Stimulated activated CD4-positive, alpha-beta T cell treated with anti-CD3 and anti-CD28 coated beads, Interleukin-15, amount 100 ng/mL, for 48 hours (primary cell): Measurements from ENCODE around the gene CHIC2.

Experiments used
- DNase-seq, 2 donors: peaks; one replicate each; pipeline ENCODE4 v3.0.0-alpha.2; 2020; ENCODE audit warnings: low read depth in 2 of 2

CHIC2 gene

GRCh38 chr4:54006755-54007154 lies 57.6 kb downstream of the CHIC2 start:
- DNase-seq, result no peak

- no peak for DNase-seq
These were observed 58.9 kb downstream of the CHIC2 start for GRCh38 chr4:54005475-54005874.

- no peak for DNase-seq
These were observed 59.9 kb downstream of the CHIC2 start for GRCh38 chr4:54004463-54004862.

- no peak for DNase-seq
These were observed 62.6 kb downstream of the CHIC2 start for GRCh38 chr4:54001668-54002365.

GRCh38 chr4:53997898-53998297 lies 66.5 kb downstream of the CHIC2 start:
- DNase-seq, result no peak

GRCh38 chr4:53994382-53995102 lies 69.9 kb downstream of the CHIC2 start:
- no peak for DNase-seq

GRCh38 chr4:53992785-53993184 lies 71.6 kb downstream of the CHIC2 start:
- no peak for DNase-seq

- no peak for DNase-seq
These were observed 72.6 kb downstream of the CHIC2 start for GRCh38 chr4:53991821-53992220.

- no peak for DNase-seq
These were observed 73.8 kb downstream of the CHIC2 start for GRCh38 chr4:53990641-53991040.

GRCh38 chr4:53987761-53988171 lies 76.6 kb downstream of the CHIC2 start:
- no peak for DNase-seq

- DNase-seq, result no peak
These were observed 78.3 kb downstream of the CHIC2 start for GRCh38 chr4:53986062-53986461.

- DNase-seq, result no peak
These were observed 82.8 kb downstream of the CHIC2 start for GRCh38 chr4:53981567-53981966.

GRCh38 chr4:53981066-53981465 lies 83.3 kb downstream of the CHIC2 start:
- DNase-seq, result no peak

- no peak for DNase-seq
These were observed 89.8 kb downstream of the CHIC2 start for GRCh38 chr4:53974561-53974960.

GRCh38 chr4:53967986-53968385 lies 96.4 kb downstream of the CHIC2 start:
- no peak for DNase-seq

GRCh38 chr4:53963781-53964180 lies 100.6 kb downstream of the CHIC2 start:
- DNase-seq, result no peak

GRCh38 chr4:53963336-53963735 lies 101.1 kb downstream of the CHIC2 start:
- DNase-seq, result no peak

GRCh38 chr4:53962516-53963225 lies 101.7 kb downstream of the CHIC2 start:
- no peak for DNase-seq

GRCh38 chr4:53961351-53961750 lies 103.1 kb downstream of the CHIC2 start:
- DNase-seq, result no peak

- no peak for DNase-seq
These were observed 103.6 kb downstream of the CHIC2 start for GRCh38 chr4:53960843-53961242.
